SK-N-SH treated with all-trans-retinoic acid at 6 μM for 48 hours (cell line): ENCODE results near the gene FYTTD1.

Source experiments
- ATAC-seq: fragments of 200-7000 bp; cut with Tn5 transposase; 3 replicates; pipeline ENCODE4 v1.9.1; 2020; ENCODE audit warnings: mild to moderate bottlenecking, moderate library complexity
- ARNTL ChIP-seq: fragments of 450-650 bp; formaldehyde crosslinking; IDR thresholded peaks from 2 replicates; pipeline ENCODE4 v1.5.0; 2020; ENCODE audit warnings: low read depth, mild to moderate bottlenecking, moderate library complexity, borderline replicate concordance
- BACH2 ChIP-seq: fragments of 250-450 bp; sonication (Bioruptor Pico); IDR thresholded peaks from 2 replicates; pipeline ENCODE4 v1.9.0; 2021; ENCODE audit warnings: mild to moderate bottlenecking, borderline replicate concordance
- CSDC2 ChIP-seq: fragments of 250-450 bp; sonication (Bioruptor Pico); IDR thresholded peaks from 2 replicates; pipeline ENCODE4 v1.5.0; 2020; ENCODE audit warnings: mild to moderate bottlenecking, moderate library complexity
- GLIS3 ChIP-seq: fragments of 250-450 bp; sonication (Bioruptor Pico); IDR thresholded peaks from 2 replicates; pipeline ENCODE4 v1.5.0; 2020; ENCODE audit warnings: mild to moderate bottlenecking, moderate library complexity
- ISL1 ChIP-seq: fragments of 250-450 bp; sonication (Bioruptor Pico); IDR thresholded peaks from 2 replicates; pipeline ENCODE4 v2.1.2; 2022; ENCODE audit warnings: mild to moderate bottlenecking, moderate library complexity
- OSR1 ChIP-seq: fragments of 250-450 bp; sonication (Bioruptor Pico); IDR thresholded peaks from 2 replicates; pipeline ENCODE4 v1.8.0; 2022; ENCODE audit warnings: moderate library complexity, mild to moderate bottlenecking, inconsistent platforms
- PPARA ChIP-seq: fragments of 250-450 bp; sonication (Bioruptor Pico); IDR thresholded peaks from 2 replicates; pipeline ENCODE4 v1.5.0; 2020; ENCODE audit warnings: mild to moderate bottlenecking, borderline replicate concordance
- RARB ChIP-seq: fragments of 250-450 bp; sonication (Bioruptor Pico); IDR thresholded peaks from 2 replicates; pipeline ENCODE4 v1.8.0; 2021; ENCODE audit warnings: mild to moderate bottlenecking, moderate library complexity
- SNAI2 ChIP-seq: fragments of 250-450 bp; sonication (Bioruptor Pico); IDR thresholded peaks from 2 replicates; pipeline ENCODE4 v1.5.0; 2020; ENCODE audit warnings: mild to moderate bottlenecking, moderate library complexity
- TCF4 ChIP-seq: fragments of 250-450 bp; sonication (Bioruptor Pico); IDR thresholded peaks from 2 replicates; pipeline ENCODE4 v1.8.0; 2021; ENCODE audit warnings: mild to moderate bottlenecking, moderate library complexity, borderline replicate concordance
- ZC3H10 ChIP-seq: fragments of 250-450 bp; sonication (Bioruptor Pico); IDR thresholded peaks from 2 replicates; pipeline ENCODE4 v1.5.1; 2021; ENCODE audit warnings: mild to moderate bottlenecking, moderate library complexity
- ZFP3 ChIP-seq: fragments of 250-450 bp; sonication (Bioruptor Pico); IDR thresholded peaks from 2 replicates; pipeline ENCODE4 v1.5.0; 2020; ENCODE audit warnings: mild to moderate bottlenecking, moderate library complexity
- ZFP30 ChIP-seq: fragments of 450-650 bp; formaldehyde crosslinking; IDR thresholded peaks from 2 replicates; pipeline ENCODE4 v1.5.0; 2022; ENCODE audit warnings: mild to moderate bottlenecking, moderate library complexity
- ZNF70 ChIP-seq: fragments of 450-650 bp; formaldehyde crosslinking; IDR thresholded peaks from 2 replicates; pipeline ENCODE4 v1.5.0; 2020; ENCODE audit warnings: mild to moderate bottlenecking, moderate library complexity
- TF ChIP-seq, protein P1 (sequence below): fragments of 250-450 bp; sonication (Bioruptor Pico); IDR thresholded peaks from 2 replicates; pipeline ENCODE4 v1.5.0; 2020; ENCODE audit warnings: mild to moderate bottlenecking, moderate library complexity
- TF ChIP-seq, protein P2 (sequence below): fragments of 250-450 bp; sonication (Bioruptor Pico); IDR thresholded peaks from 2 replicates; pipeline ENCODE4 v1.5.1; 2020; ENCODE audit warnings: low read depth, mild to moderate bottlenecking, moderate library complexity
- TF ChIP-seq, protein P3 (sequence below): fragments of 250-450 bp; sonication (Bioruptor Pico); IDR thresholded peaks from 2 replicates; pipeline ENCODE4 v1.8.0; 2020; ENCODE audit warnings: mild to moderate bottlenecking, moderate library complexity, borderline replicate concordance
- TF ChIP-seq, protein P4 (sequence below): fragments of 250-450 bp; sonication (Bioruptor Pico); IDR thresholded peaks from 2 replicates; pipeline ENCODE4 v1.8.0; 2021; ENCODE audit warnings: low read depth, mild to moderate bottlenecking, moderate library complexity, borderline replicate concordance

FYTTD1 gene

DNA sequence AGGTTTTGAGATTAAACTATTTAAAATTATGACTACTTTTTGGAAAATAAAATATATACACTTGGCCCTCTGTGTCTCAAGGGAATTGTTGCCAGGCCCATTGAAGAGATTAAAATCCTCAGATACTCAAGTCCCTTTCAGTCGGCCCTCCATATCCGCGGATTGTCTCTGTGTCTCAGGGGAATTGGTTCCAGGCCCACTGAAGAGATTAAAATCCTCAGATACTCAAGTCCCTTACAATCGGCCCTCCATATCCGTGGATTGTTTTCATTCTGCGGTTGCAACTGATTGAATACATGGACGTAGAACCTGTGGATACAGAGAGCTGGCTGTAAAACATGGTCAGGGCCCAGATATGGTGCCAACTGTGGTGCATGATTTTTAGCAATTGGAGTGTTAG is 25.6 kb downstream of the FYTTD1 start (continued):
- TF ChIP-seq, protein P1, sequence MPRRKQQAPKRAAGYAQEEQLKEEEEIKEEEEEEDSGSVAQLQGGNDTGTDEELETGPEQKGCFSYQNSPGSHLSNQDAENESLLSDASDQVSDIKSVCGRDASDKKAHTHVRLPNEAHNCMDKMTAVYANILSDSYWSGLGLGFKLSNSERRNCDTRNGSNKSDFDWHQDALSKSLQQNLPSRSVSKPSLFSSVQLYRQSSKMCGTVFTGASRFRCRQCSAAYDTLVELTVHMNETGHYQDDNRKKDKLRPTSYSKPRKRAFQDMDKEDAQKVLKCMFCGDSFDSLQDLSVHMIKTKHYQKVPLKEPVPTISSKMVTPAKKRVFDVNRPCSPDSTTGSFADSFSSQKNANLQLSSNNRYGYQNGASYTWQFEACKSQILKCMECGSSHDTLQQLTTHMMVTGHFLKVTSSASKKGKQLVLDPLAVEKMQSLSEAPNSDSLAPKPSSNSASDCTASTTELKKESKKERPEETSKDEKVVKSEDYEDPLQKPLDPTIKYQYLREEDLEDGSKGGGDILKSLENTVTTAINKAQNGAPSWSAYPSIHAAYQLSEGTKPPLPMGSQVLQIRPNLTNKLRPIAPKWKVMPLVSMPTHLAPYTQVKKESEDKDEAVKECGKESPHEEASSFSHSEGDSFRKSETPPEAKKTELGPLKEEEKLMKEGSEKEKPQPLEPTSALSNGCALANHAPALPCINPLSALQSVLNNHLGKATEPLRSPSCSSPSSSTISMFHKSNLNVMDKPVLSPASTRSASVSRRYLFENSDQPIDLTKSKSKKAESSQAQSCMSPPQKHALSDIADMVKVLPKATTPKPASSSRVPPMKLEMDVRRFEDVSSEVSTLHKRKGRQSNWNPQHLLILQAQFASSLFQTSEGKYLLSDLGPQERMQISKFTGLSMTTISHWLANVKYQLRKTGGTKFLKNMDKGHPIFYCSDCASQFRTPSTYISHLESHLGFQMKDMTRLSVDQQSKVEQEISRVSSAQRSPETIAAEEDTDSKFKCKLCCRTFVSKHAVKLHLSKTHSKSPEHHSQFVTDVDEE (CRISPR knock-in tag), result no peak
- TF ChIP-seq ZFP3 (CRISPR knock-in tag), result no peak
- TF ChIP-seq, all 23 proteins: peak for 0

DNA sequence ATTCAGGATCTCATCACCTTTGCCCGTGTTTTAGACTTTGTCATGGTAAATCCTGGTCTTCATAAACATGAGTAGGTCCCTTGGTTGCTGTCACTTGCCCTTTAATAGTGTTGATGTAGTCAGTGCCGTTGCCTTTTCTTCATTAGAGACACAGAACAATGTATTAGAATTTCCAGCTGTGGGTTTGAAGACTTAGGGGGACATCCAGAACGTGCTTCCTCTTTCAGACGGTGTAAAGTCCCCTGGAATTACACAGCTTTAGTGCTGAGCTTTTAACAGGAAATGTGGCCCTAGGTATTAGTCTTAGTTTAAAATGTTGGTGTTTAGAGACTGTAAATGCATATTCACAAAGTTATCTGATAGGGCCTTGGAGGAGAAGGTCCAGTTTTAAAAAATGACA is 32.5 kb downstream of the FYTTD1 start:
- ATAC-seq, result no peak
- TF ChIP-seq BACH2 (CRISPR knock-in tag) (no peak), SNAI2 (CRISPR knock-in tag) (no peak), ZC3H10 (CRISPR knock-in tag) (no peak), ARNTL (CRISPR knock-in tag) (no peak)
- TF ChIP-seq, protein P2, sequence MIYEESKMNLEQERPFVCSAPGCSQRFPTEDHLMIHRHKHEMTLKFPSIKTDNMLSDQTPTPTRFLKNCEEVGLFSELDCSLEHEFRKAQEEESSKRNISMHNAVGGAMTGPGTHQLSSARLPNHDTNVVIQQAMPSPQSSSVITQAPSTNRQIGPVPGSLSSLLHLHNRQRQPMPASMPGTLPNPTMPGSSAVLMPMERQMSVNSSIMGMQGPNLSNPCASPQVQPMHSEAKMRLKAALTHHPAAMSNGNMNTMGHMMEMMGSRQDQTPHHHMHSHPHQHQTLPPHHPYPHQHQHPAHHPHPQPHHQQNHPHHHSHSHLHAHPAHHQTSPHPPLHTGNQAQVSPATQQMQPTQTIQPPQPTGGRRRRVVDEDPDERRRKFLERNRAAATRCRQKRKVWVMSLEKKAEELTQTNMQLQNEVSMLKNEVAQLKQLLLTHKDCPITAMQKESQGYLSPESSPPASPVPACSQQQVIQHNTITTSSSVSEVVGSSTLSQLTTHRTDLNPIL (CRISPR knock-in tag), result no peak

DNA sequence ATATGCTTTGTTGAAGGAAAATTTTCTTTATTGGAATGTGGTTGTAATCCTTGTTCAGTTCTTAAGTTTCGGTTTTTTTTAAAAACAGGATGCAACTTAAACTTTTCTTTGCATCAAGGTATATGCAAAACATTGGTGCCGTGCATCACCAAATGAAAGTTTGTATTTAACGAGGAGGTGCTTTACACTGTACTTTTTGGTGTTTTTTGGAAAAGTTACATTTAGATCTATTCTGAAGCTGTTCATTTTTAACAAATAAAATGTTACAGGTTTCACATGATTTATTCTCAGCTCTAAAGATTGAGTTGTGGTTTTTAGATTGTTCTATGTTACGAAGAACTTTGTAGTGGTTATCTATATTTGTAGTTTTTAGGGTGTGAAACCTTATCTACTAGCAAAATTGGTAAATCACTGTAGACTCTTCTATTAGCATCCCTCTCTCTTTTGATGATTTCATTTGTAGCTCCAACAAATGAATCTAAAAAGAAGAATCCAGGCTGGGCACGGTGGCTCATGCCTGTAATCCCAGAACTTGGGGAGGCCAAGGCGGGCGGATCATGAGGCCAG is 34.4 kb downstream of the FYTTD1 start:
- no peak for ATAC-seq
- TF ChIP-seq, protein P2 (CRISPR knock-in tag), result no peak
- TF ChIP-seq PPARA (no peak), OSR1 (CRISPR knock-in tag) (no peak), ZNF70 (no peak), RARB (CRISPR knock-in tag) (no peak), TCF4 (no peak), GLIS3 (CRISPR knock-in tag) (no peak), SNAI2 (CRISPR knock-in tag) (no peak), ZFP30 (CRISPR knock-in tag) (no peak), BACH2 (CRISPR knock-in tag) (no peak), ZFP3 (CRISPR knock-in tag) (no peak)
- TF ChIP-seq, protein P3, sequence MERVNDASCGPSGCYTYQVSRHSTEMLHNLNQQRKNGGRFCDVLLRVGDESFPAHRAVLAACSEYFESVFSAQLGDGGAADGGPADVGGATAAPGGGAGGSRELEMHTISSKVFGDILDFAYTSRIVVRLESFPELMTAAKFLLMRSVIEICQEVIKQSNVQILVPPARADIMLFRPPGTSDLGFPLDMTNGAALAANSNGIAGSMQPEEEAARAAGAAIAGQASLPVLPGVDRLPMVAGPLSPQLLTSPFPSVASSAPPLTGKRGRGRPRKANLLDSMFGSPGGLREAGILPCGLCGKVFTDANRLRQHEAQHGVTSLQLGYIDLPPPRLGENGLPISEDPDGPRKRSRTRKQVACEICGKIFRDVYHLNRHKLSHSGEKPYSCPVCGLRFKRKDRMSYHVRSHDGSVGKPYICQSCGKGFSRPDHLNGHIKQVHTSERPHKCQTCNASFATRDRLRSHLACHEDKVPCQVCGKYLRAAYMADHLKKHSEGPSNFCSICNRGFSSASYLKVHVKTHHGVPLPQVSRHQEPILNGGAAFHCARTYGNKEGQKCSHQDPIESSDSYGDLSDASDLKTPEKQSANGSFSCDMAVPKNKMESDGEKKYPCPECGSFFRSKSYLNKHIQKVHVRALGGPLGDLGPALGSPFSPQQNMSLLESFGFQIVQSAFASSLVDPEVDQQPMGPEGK (CRISPR knock-in tag), result no peak
- TF ChIP-seq, all 23 proteins: peak for 0

DNA sequence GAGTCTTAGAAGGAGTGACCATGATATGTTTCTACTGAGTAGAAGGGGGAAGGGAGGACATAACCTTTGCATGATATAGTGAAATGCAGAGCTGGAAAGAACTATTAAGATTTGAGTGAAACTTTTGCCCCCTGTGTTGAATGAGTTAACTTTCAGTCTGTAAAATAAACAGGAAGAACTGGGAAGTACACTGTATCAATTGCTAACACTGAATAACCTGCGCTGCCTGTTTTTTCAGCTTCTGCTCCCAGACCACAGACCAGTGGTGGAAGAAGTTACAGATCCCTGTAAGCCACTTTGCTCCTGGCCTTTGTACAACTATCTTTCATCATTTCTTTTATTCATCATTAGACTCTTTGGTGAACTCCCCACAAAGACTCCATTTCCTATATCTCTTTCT is 37.7 kb downstream of the FYTTD1 start:
- no peak for ATAC-seq
- TF ChIP-seq, protein P4, sequence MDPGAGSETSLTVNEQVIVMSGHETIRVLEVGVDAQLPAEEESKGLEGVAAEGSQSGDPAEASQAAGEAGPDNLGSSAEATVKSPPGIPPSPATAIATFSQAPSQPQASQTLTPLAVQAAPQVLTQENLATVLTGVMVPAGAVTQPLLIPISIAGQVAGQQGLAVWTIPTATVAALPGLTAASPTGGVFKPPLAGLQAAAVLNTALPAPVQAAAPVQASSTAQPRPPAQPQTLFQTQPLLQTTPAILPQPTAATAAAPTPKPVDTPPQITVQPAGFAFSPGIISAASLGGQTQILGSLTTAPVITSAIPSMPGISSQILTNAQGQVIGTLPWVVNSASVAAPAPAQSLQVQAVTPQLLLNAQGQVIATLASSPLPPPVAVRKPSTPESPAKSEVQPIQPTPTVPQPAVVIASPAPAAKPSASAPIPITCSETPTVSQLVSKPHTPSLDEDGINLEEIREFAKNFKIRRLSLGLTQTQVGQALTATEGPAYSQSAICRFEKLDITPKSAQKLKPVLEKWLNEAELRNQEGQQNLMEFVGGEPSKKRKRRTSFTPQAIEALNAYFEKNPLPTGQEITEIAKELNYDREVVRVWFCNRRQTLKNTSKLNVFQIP (CRISPR knock-in tag), result no peak
- TF ChIP-seq ZFP30 (CRISPR knock-in tag) (no peak), ZFP3 (CRISPR knock-in tag) (no peak), SNAI2 (CRISPR knock-in tag) (no peak)

DNA sequence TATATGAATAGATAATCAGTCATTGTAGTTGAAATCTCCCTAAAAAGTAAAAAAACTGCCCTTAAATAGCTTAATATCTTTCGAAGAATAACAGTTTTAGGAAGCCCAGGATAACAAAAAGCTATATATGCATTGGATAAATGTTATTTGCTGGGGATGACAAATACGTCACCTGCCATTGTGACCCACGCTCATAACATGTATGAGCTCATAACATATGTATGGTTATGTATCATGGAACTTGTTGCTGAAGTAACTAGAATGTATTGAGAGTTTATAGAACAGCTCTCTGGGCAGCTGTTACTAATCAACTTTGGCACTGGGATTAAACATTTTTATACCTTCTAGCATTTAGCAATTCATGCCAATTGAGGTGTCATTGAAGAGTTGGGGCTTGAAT is 39.6 kb downstream of the FYTTD1 start:
- ATAC-seq, result no peak
- no peak for TF ChIP-seq CSDC2 (CRISPR knock-in tag)
- TF ChIP-seq, protein P2 (CRISPR knock-in tag), result no peak
- TF ChIP-seq, protein P1 (CRISPR knock-in tag), result no peak
- TF ChIP-seq ZFP3 (CRISPR knock-in tag), result no peak
- TF ChIP-seq TCF4, result no peak
- TF ChIP-seq RARB (CRISPR knock-in tag), result no peak
- TF ChIP-seq ISL1 (CRISPR knock-in tag), result no peak
- no peak for TF ChIP-seq ZC3H10 (CRISPR knock-in tag)
- TF ChIP-seq, protein P4 (CRISPR knock-in tag), result no peak
